ENCODE data around the gene DVL1.
"Not testable (repeated sequence)": the region's sequence is repeated elsewhere in the genome, so short reads cannot be mapped to it uniquely, and the experiment has no call there.

The DVL1 gene

GRCh38 chr1:1324084-1324523 lies 25.1 kb downstream of the DVL1 start:
- no peak for DNase-seq

GRCh38 chr1:1322952-1323351 lies 26.3 kb downstream of the DVL1 start:
- DNase-seq, result no peak

DNA sequence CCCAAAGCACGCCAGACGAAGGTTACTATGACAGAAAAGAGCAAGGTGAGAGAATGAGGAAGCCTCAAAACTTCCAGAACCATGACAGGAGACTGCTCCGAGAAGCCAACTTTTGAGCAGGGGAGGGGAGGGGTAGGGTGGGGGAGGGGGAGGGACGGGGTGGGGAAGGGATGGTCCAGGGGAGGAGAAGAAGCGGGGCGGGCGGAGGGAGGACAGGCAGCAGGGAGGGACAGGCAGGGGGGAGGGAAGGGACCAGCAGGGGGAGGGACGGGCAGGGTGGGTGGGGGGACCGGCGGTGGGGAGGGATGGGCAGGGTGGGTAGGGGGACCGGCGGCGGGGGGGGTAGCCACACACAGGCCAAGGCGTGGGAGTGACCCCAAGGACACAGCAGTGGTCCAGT lies 26.8 kb downstream of the DVL1 start:
- DNase-seq, result no peak

GRCh38 chr1:1321477-1321876 lies 27.7 kb downstream of the DVL1 start:
- no peak for DNase-seq

- DNase-seq, result no peak
Measured at GRCh38 chr1:1320666-1321448, 28.4 kb downstream of the DVL1 start.

GRCh38 chr1:1319646-1319941 lies 29.6 kb downstream of the DVL1 start:
- no peak for DNase-seq

DNA sequence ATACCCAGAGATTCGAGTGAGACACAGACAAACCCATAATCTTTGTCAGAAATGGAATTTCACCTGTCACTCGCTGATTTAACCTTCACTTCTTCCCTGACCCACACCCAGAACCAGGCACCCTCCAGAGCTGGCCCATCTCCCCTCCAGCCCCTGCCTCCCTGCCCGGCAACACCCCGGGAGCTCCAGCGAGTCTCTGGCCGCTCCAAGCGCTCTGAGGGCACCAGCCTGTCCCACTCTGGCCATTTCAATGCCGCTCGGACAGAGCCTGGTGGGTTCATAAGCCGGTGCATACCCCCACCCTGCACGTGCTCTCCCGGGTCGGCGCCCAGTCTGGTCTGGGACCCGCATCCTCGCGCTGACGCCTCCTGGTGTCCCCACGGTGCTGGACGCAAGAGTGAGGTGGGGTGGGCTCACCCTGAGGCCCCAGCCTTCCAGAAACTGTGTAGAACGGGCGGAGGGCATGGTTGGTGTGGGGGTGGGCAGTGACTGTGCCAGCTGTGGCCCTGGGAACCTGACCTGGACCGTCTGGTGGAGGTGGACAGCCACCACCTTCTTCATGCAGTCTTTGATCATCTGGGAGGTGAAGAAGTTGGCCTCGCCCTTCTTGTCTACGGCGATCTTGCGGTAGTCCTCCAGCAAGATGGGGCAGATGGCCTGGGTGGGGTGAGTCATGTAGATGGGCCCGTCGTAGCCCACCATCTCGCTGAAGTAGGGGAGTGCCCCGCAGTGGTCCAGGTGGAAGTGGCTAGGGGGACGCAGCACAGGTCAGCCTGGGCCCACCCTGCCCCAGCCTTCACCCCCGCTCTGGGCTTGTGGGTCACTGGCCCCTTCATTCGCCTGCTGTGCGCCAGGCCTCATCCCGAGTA lies 30.2 kb downstream of the DVL1 start:
- DNase-seq, result no peak

DNA sequence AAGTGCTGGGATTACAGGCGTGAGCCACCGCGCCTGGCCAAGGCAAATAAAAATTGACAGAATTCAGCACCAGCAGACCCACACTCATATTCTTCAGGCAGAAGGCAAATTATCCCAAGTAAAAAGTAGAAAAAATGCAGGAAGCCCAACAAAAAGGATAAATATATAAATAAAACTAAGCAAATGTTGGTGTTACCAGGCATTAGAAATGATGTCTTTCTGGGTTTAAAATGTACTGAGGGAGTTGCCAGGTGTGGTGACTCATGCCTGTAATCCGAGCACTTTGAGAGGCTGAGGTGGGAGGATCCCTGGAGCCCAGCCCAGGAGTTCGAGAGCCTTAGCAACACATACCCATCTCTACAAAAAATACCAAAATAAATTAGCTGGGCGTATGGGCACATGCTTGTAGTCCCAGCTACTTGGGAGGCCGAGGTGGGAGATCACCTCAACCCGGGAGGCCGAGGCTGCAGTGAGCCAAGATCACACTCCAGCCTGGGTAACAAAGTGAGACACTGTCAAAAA lies 31.0 kb downstream of the DVL1 start:
- DNase-seq, result no peak

- DNase-seq, result no peak
Measured at GRCh38 chr1:1317420-1317819, 31.8 kb downstream of the DVL1 start.

- DNase-seq, result not testable (repeated sequence)
Measured at GRCh38 chr1:1316199-1316598, 33.0 kb downstream of the DVL1 start.

DNA sequence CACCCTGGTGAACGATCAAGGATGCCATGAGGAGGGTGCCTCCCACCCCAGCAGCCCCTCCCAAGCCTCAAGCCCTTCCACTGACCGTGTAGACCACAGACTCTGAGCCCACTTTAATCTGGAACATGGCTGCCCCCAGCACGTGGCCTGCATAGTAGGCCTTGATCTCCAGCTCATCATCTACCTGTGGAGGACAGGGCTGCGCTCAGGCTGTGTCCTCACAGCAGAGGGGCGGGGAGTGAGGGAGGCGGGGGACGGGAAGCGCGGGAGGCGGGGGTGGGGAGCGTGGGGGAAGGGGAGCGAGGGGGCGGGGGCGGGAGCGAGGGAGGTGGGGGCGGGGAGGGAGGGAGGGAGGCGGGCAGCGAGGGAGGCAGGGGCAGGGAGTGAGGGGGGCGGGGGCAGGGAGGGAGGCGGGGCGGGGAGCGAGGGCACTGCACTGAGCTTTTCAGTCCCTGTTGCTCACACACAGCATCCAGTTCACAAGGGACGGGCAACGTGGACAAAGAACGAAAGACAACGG lies 33.7 kb downstream of the DVL1 start:
- no peak for DNase-seq

DNA sequence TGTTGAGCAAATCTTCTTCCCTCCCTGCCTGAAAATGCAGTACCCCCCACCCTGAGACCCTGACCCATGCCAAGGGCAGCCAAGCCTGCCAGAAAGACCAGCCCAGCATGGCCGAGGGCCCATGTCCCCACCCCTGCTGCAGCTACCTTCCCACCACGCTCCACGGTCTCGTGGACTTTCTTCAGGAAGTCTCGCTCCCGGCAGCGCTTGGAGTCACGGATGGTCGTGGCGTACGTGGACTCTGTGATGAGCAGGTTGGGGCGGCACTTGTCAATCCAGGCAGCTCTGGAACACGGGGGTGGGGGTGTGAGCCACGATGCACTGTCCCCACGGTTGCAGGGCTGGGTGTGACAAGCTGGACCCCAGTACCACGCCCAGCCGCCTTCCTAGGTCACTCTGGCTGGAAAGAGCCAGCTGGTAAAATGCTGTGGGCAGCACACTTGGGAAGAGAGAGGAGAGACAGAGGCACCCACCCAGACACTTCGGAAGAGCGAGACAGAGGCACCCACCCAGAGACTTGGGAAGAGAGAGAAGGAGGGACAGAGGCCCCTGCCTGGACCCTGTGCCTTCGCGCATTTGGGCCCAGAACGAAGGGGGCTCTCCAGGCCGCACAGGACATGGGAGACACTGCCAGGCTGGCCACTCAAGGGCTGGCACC lies 34.4 kb downstream of the DVL1 start:
- no peak for DNase-seq

GRCh38 chr1:1314237-1314586 lies 35.0 kb downstream of the DVL1 start:
- no peak for DNase-seq

GRCh38 chr1:1313500-1314236 lies 35.5 kb downstream of the DVL1 start:
- no peak for DNase-seq

DNA sequence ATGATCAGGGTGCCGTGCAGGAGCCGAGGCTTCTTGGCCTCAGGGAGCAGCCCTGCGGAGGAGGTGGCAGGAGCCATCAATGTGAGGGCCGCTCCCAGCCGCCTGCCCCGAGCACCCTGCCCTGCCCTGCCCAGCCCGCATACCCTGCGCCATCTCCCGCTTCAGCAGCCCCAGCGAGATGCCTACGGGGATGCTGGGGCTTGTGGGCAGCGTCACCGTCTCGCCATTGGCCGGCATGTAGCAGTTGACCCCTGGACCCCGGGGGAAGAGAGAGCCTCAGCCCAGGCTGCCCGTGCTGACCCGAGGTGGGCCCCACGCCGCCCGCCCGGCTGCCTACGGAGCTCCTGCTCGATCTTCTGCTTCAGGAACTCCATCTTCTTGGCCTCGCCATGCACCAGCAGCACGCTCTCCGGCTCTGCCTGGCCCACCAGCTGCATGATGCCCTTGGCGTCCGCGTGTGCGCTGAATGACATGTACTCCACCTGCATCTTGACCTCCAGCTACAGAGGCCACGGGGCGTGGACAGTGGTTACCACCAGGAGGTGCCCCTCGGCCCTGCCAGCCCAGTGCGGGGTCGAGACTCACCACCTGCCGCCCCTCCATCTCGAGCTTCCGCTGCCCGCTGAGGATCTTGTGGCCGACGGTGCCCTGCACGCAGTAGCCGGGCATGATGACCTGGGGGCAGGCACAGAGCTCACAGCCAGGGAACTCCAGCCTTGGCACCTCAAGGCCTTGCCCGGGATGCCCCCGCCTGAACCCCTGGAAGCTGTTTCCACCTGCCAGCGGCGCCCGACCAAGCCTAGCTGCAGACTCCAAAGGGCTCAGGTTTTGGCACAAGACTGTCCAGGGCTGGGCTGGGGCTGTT lies 36.5 kb downstream of the DVL1 start:
- no peak for DNase-seq

DNA sequence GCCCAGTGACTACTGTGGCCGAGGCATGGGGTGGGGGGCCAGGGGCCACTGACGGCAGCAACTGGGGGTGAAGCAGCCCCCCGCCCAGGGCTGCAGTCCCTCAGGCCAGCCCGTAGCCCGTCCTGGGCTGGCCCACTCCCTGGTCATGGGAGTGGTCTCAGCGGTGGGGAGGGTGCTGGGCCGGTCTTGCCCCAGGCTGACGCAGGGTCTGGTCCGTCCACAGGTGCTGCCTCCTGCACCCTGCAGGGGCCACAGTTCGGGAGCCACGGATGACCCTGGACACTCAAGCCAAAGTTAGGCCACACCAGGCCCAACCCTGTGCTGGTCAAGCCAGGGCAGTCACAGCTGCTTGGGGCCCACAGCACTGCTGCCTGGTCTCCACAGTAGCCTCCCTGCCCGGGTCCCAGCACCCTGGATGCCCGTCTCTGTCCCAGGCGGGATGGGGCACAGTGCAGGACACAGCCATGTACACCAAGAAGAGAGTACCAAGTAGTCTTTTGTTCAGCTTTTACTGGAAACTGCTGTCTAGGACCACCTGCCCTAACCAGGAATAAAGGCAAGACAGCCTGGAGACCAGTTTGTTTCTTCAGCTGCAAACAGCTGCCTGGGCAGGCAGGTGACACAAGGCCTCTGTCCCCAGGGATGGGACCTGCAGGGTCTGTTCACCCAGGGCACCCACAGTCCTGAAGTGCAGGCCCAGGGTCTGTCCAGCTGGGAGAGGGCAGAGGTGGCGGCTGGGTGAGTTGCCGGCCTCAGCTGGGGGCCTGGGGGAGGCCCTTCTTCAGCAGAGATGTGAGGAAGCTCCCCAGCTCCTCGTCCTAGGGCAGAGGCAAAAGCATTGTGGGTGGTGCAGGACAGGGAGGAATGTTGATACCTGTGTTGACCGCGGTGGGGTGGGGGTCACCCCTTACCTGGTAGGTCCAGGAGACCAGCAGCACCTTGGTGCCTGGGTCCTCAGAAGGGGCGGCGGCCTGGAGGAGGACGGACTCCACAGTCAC lies 37.8 kb downstream of the DVL1 start:
- no peak for DNase-seq

- no peak for DNase-seq
Measured at GRCh38 chr1:1310476-1311053, 38.7 kb downstream of the DVL1 start.

DNA sequence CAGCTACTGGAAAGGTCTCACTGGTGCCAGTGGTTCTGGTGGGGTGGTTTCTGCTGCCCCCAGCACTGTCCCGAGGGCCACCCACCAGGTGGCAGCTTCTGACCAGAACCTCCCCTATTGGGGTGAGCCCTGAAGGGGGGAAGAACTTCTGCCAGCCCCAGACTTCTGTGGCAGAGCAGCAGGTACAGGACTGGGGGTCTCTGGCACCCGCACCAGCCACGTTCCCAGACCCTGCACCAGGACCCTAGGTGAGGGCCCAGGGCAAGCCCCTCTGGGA lies 39.2 kb downstream of the DVL1 start:
- no peak for DNase-seq

DNA sequence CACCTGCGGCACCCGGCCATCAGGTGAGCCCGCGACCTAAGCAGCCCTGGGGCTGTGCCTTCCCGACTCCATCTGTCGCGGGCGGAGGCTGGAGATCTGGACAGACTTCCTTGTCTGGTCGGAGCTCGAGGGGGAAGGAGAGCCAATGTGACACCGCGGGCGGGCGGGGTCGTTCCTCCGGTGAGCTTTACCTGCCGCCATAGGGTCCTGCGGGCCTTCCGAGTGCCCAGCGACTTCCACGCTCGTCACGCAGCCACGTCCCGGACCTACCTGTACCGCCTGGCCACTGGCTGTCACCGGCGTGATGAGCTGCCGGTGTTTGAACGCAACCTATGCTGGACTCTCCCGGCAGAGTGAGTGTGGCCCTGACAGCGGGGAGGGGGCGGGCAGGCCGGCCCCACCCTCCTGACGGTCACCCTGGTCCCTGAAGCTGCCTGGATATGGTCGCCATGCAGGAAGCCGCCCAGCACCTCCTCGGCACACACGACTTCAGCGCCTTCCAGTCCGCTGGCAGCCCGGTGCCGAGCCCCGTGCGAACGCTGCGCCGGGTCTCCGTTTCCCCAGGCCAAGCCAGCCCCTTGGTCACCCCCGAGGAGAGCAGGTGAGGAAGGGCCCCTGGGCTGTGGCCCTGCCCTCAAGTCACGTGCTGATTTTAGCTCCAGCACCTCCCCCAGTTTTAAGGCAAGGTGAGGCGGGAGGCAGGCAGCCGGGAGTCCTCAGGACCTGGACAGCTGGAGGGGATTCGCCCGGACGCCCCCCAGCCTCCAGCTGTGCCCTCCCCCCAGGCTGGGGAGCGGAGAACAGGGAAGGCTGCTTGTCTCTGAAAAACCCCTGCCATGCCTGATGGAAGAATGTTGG lies 39.7 kb downstream of the DVL1 start:
- DNase-seq, result no peak

All from NK-92 treated with Interleukin-12 subunit alpha and Interleukin-12 subunit beta, amount 100 ng/mL, for 24 hours (cell line).